Smooth muscle cell of the umbilical artery (primary cell): Measurements from ENCODE around the gene CD5L. TPM values are rescaled to one million over a fixed set of nuclear protein-coding genes. Genes with fewer than 3 reads are reported as not detected.

Source experiments
- total RNA-seq: library from RNA; depleted of rRNA; stranded (reverse); fragments of >200 nt; gene quantifications from 2 replicates; pipeline ENCODE4 v1.2.3, GENCODE V29; 2014

Gene CD5L
- not detected in 2 replicates for total RNA-seq

GRCh38 chr1:157841708-157842107 is at the start of gene CD5L:
Gene CD5L, minus strand, starts transcription at chr1:157841808. Its CDS starts 107 bp downstream, at chr1:157841701.

GRCh38 chr1:157819896-157820295 is 21.7 kb downstream of the CD5L start, which contains the start of gene FCRL1:
Gene FCRL1, minus strand, starts transcription at chr1:157820120. Its CDS starts 83 bp downstream, at chr1:157820037.

Other genes starting within 250 kb of the CD5L start
- not detected in 2 replicates for gene FCRL4, start 243.7 kb downstream of the CD5L start, total RNA-seq
- not detected in 2 replicates for gene FCRL3, start 141.0 kb downstream of the CD5L start, total RNA-seq
- gene FCRL2, start 64.7 kb downstream of the CD5L start, total RNA-seq, result not detected in 2 replicates
- gene FCRL1, start 21.7 kb downstream of the CD5L start, total RNA-seq, result not detected in 2 replicates
- 200 and 213 TPM in 2 replicates for gene KIRREL1, start 151.8 kb upstream of the CD5L start, total RNA-seq